GM12801 (cell line): Measurements from ENCODE around the gene PBRM1.

Experiments used
- CTCF ChIP-seq: IDR thresholded peaks from one replicate; pipeline ENCODE4 v1.5.1; 2011; ENCODE audit warnings: control low read depth; ENCODE audit not compliant: insufficient read length; ENCODE audit errors: extremely low read depth

The PBRM1 gene

GRCh38 chr3:52710512-52710911 is 24.8 kb upstream of the PBRM1 start:
- TF ChIP-seq CTCF = no peak

GRCh38 chr3:52707585-52707984 is 21.9 kb upstream of the PBRM1 start:
- TF ChIP-seq CTCF = no peak

GRCh38 chr3:52705688-52706686 is 20.3 kb upstream of the PBRM1 start, which contains the start of the genes GLT8D1 and SPCS1:
GLT8D1 (minus strand) TSS chr3:52705791; CDS start chr3:52700460, 5,331 bp downstream.
SPCS1 (plus strand) TSS chr3:52706106; CDS start chr3:52706247, 141 bp downstream.
- TF ChIP-seq CTCF = no peak

- no peak for TF ChIP-seq CTCF
These were observed 19.6 kb upstream of the PBRM1 start for GRCh38 chr3:52705438-52705687.

- no peak for TF ChIP-seq CTCF
These were observed 19.1 kb upstream of the PBRM1 start for GRCh38 chr3:52704611-52705437.

GRCh38 chr3:52703341-52703740 is 17.6 kb upstream of the PBRM1 start:
- no peak for TF ChIP-seq CTCF

- TF ChIP-seq CTCF = no peak
These were observed 11.9 kb upstream of the PBRM1 start for GRCh38 chr3:52697632-52697965.
